ENCODE measurements around the gene CCNQ.

CCNQ gene

DNA sequence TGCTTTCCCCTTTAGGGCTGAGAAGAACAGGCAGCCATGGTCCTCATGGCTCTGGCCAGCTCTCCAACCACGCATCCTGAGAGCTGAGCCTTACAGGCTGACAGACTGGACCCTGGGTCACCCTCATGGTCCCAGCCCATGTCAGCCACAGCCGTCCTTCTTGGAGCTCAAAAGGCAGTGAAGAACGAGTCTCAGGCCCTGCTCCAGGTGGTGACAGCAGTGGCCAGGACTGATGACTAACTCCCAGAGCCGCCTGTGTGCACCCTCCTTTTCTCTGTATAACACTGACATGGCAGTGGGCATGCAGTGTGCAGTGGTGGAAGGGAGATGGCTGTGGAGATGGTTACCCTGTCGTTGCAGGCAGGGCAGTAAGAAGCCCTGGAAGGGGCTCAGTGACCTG is 37.8 kb upstream of the CCNQ start:
- no peak for DNase-seq

DNA sequence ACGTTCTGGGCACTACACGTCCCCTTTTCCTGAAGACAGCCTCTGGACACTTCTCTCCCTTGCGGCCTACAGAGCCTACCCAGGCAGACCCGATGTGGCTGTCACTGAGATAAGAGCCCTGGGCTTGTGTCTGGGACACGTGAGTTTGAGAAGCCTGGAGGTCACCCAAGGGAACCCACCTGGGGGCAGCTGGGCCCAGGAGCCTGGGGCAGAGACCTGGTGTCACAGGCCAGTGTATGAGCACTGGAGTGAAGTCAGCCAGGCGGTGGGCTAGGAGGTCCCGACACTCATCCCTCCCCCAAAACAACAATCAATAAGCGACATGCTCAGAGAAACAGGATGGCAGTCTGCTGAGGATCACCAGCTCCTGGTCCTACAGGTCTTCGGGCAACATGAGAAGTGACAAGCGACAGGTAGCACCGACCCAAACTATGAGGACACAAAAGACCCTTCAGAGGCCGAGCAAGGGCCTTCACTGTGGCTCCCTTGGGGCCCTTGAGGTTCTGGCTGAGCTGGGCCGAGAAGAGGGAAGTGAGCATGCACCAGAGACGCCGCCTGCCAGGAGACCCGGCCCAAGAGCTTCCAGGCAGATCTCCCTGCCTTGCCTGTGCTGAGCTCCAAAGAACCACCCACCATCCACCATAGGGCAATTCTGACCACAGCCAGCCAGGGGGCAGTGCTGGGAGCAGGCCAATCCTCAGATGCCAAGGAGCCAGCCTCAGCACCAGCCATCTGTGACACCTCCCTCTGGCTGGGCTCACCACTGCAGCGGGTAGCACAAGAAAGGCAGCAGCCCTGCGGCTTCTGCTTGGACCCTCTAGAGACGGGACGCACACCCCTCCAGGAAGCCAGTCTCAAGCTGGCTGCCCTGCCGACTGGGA is 37.1 kb upstream of the CCNQ start:
- DNase-seq = peak; percentile 36 to 59

DNA sequence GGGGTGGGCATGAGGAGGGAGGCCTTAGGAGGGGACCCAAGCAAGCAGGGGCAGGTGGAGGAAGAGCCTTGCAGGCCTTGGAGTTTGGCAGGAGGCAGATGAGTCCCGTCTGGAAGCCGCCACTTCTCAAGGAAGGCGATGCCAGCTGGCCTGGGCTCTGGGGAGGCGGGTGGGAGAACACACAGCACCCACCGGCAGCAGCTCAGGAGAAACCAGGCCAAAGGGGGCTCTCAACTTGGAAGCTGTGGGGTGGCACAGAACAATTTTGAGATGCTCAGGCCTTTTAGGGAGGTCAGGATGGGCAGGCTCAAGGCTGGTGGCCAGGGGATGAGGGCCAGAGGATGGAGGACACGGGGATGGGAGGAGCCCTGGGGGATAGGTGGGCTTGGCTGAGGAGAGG is 36.4 kb upstream of the CCNQ start:
- DNase-seq = no peak

- no peak for DNase-seq
Measured at GRCh38 chrX:153634832-153635231, 35.9 kb upstream of the CCNQ start.

DNA sequence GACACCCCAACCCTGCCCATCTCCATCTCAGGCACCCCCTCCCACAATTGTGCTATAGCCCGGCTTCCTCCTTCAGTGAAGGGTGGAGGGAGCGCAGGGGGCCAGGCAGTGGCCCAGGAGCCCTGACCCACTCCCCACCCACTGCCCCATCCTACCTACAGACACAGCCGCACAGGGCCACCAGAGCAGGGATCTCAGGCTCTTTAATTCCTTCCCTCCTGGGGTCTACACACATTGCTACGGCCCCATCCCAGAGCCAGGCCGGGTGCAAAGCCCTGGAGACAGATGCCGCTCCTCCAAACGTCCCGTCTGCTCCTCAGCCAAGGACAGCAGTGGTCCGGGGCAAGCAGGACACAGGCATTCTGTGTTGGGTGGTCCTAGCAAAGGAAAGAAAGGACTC is 35.3 kb upstream of the CCNQ start:
- DNase-seq = no peak

- no peak for DNase-seq
Measured at GRCh38 chrX:153633607-153634180, 34.8 kb upstream of the CCNQ start.

- no peak for DNase-seq
Measured at GRCh38 chrX:153633048-153633447, 34.1 kb upstream of the CCNQ start.

- no peak for DNase-seq
Measured at GRCh38 chrX:153632595-153632946, 33.6 kb upstream of the CCNQ start.

- no peak for DNase-seq
Measured at GRCh38 chrX:153631907-153632594, 33.1 kb upstream of the CCNQ start.

GRCh38 chrX:153631346-153631745 is 32.4 kb upstream of the CCNQ start:
- DNase-seq = no peak

- no peak for DNase-seq
Measured at GRCh38 chrX:153628665-153629064, 29.7 kb upstream of the CCNQ start.

- DNase-seq = no peak
Measured at GRCh38 chrX:153628129-153628528, 29.2 kb upstream of the CCNQ start.

GRCh38 chrX:153627675-153628111 is 28.8 kb upstream of the CCNQ start:
- DNase-seq = no peak

DNA sequence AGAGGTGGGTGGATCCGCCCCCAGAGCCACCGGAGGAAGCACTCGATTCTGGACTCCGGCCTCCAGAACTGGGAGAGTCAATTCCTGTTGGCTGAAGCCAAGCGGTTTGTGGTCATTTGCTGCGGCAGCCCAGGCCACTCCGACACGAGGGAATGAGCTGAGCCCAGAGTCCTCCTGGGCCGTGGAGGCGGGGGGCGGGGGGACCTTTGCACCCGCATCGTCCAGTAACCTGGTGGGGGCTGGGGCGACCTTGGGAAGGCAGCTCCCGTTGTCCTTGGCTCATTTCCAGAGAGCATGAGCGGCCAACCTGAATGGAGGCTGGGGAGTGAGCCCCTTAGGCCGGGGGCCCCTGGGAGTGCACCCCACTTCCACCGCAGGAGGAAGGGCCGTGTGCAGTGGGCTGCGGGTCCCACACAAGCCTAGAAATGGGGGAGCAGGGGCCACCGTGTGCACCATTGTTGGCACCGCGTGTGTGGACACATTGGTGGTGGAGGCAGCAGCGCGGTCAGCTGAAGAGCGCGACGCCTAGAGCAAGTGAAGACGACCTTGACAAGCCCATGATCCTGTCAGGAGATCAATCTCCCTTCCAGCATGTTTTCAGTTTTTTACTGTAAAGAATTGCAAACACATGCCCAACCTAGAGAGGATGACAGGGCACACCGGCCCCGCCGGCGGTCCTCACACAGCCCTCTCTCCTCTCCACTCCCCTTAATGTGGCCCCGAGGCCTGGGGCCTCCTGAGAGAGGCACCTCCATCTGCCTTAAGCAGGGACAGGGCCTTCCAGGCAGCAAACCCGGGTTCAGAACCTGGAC is 28.1 kb upstream of the CCNQ start:
- DNase-seq = no peak

GRCh38 chrX:153626025-153626633 is 27.2 kb upstream of the CCNQ start:
- no peak for DNase-seq

DNA sequence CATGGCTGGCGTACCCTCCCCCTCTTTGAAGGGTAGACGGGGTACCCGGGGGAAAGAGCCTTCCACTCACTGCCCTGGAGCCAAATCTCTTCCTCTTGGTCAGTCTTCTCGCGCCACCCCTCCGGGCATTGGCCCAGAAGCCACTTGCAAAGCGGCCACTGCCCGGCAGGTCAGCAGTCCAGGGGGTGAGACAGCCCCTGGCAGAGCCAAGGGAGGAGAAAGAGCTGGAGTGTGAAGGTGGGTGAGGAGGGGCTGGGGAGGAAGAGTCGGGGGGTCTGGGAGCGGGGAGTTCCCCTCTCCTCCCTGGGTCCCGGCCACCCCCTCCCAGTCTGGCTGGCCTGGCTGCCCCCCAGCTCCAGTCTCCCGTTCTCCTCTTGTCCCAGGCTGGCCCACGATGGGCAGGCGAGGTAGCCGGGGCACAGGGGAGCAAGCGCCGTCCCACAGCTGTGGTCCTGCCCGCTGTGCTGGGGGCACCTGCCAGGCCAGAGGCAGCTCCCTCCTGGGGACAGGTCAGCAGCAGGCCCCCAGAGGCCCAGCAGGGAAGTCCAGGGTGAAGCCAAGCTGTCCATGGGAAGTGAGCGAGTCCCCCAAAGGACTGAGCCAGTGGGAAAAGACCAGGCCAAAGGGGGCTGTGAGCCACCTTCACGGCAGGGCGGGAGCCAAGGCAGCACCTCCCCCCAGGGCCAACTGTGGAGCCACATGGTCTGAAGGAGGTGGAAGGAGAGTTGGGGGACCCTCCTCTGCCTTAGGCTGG is 26.5 kb upstream of the CCNQ start:
- no peak for DNase-seq

GRCh38 chrX:153624196-153625091 is 25.5 kb upstream of the CCNQ start:
- no peak for DNase-seq

DNA sequence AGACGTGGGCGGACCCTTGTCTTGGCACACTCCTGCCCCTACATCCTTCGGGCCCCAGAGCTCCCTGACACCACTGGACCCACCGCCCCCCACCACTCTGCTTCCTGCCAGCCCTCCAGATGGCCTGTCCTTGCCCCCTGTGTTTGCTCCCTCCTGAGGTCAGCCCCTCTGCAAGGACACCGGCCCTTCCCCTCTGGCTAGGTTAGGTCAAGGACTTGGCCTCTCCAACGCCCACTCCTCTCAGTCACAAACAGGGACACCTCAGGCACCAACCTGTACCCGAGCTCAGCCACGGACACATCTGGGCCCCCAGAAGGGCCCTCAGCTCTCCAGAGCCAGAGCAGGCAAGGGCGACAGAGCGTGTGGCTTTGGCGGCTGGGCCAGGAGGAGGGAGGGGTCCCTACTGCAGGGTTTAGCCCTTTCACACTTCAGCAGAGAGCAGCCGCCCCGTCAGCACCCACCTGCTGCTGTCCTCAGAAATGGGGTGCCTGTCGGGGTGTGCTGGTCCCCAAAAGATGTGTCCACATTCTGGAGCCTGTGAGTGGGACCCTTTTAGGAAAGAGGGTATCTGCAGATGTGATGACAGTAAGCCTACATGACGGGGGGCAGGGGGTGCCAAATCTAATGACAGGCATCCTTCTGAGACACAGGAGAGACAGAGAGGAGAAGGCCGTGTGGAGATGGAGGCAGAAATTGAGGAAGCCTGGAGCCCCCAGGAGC is 24.5 kb upstream of the CCNQ start:
- no peak for DNase-seq

- DNase-seq = no peak
Measured at GRCh38 chrX:153622661-153623309, 23.8 kb upstream of the CCNQ start.
